Glomerular visceral epithelial cell (primary cell): ENCODE results near the gene ARV1.
"Not testable (repeated sequence)": the region's sequence is repeated elsewhere in the genome, so short reads cannot be mapped to it uniquely, and the experiment has no call there.

Experiments used
- DNase-seq: peaks from one replicate; pipeline ENCODE4 v3.0.0-alpha.2; 2016; ENCODE audit errors: extremely low spot score

Gene ARV1

GRCh38 chr1:231019711-231020110, 40.8 kb downstream of the ARV1 start:
- DNase-seq = no peak

GRCh38 chr1:231020139-231020601, 41.3 kb downstream of the ARV1 start:
- DNase-seq = no peak

- no peak for DNase-seq
Measured at GRCh38 chr1:231020816-231021215, 41.9 kb downstream of the ARV1 start.

GRCh38 chr1:231021540-231022031, 42.7 kb downstream of the ARV1 start:
- no peak for DNase-seq

- not testable (repeated sequence) for DNase-seq
Measured at GRCh38 chr1:231022543-231022942, 43.6 kb downstream of the ARV1 start.

- no peak for DNase-seq
Measured at GRCh38 chr1:231023150-231023549, 44.3 kb downstream of the ARV1 start.

- no peak for DNase-seq
Measured at GRCh38 chr1:231026576-231026975, 47.7 kb downstream of the ARV1 start.

- no peak for DNase-seq
Measured at GRCh38 chr1:231027136-231027925, 48.4 kb downstream of the ARV1 start.

- DNase-seq = no peak
Measured at GRCh38 chr1:231027971-231028370, 49.1 kb downstream of the ARV1 start.

GRCh38 chr1:231028682-231029081, 49.8 kb downstream of the ARV1 start:
- no peak for DNase-seq

- not testable (repeated sequence) for DNase-seq
Measured at GRCh38 chr1:231029247-231029646, 50.4 kb downstream of the ARV1 start.

- no peak for DNase-seq
Measured at GRCh38 chr1:231029841-231030240, 50.9 kb downstream of the ARV1 start.

GRCh38 chr1:231032963-231033362, 54.1 kb downstream of the ARV1 start:
- no peak for DNase-seq

- no peak for DNase-seq
Measured at GRCh38 chr1:231035799-231036198, 56.9 kb downstream of the ARV1 start.

- no peak for DNase-seq
Measured at GRCh38 chr1:231036416-231036815, 57.5 kb downstream of the ARV1 start.

GRCh38 chr1:231037585-231038517, 59.0 kb downstream of the ARV1 start:
- no peak for DNase-seq

- DNase-seq = peak; percentile 38
Measured at GRCh38 chr1:231039161-231040018, 60.5 kb downstream of the ARV1 start.

GRCh38 chr1:231040019-231040799, 61.3 kb downstream of the ARV1 start, which contains the start of gene FAM89A:
FAM89A (minus strand) TSS chr1:231040254; CDS start chr1:231040211, 43 bp downstream.
- peak; percentile 58 for DNase-seq

- DNase-seq = no peak
Measured at GRCh38 chr1:231040800-231041718, 62.2 kb downstream of the ARV1 start.
